ENCODE data around the gene LGI2. TPM values are rescaled to one million over a fixed set of nuclear protein-coding genes. Genes with fewer than 3 reads are reported as not detected.

Gene LGI2
- total RNA-seq, 3 donors from 2014 or later, result not detected

- Mint-ChIP-seq H3K4me1 (ENCODE audit: low read depth) (no peaks in the 10 kb centered on the region), H3K4me3 (no peak overlapping the region), H3K9me3 (no peaks in the 10 kb centered on the region), H3K27me3 (ENCODE audit: low read depth) (peaks cover 8% of the 10 kb centered on the region), H3K36me3 (ENCODE audit: insufficient read depth) (no peaks in the 10 kb centered on the region)
- no peak for ATAC-seq
- DNase-seq, result no peak
Observed at GRCh38 chr4:24973404-24973746, 57.4 kb downstream of the LGI2 start.

GRCh38 chr4:24971192-24971591, 59.6 kb downstream of the LGI2 start:
- no peaks in the 10 kb centered on the region for H3K4me1 Mint-ChIP-seq (ENCODE audit: low read depth)
- no peaks in the 10 kb centered on the region for H3K36me3 Mint-ChIP-seq (ENCODE audit: insufficient read depth)
- ATAC-seq (no peak), DNase-seq (no peak)
- no peaks in the 10 kb centered on the region for H3K9me3 Mint-ChIP-seq
- H3K27me3 Mint-ChIP-seq (ENCODE audit: low read depth), result peaks cover 6% of the 10 kb centered on the region
- H3K4me3 Mint-ChIP-seq, result no peak overlapping the region

GRCh38 chr4:24970635-24971034, 60.1 kb downstream of the LGI2 start:
- ATAC-seq, result no peak

GRCh38 chr4:24970191-24970590, 60.6 kb downstream of the LGI2 start:
- H3K27me3 Mint-ChIP-seq (ENCODE audit: low read depth), result peaks cover 4% of the 10 kb centered on the region
- H3K9me3 Mint-ChIP-seq, result no peaks in the 10 kb centered on the region
- H3K36me3 Mint-ChIP-seq (ENCODE audit: insufficient read depth), result no peaks in the 10 kb centered on the region
- H3K4me3 Mint-ChIP-seq, result no peak overlapping the region
- H3K4me1 Mint-ChIP-seq (ENCODE audit: low read depth), result no peaks in the 10 kb centered on the region
- ATAC-seq (no peak), DNase-seq (no peak)

More at GRCh38 chr4:24970635-24971034, 60.1 kb downstream of the LGI2 start:
- DNase-seq, result no peak
- H3K27me3 Mint-ChIP-seq (ENCODE audit: low read depth), result peaks cover 4% of the 10 kb centered on the region
- H3K4me1 Mint-ChIP-seq (ENCODE audit: low read depth), result no peaks in the 10 kb centered on the region
- no peaks in the 10 kb centered on the region for H3K36me3 Mint-ChIP-seq (ENCODE audit: insufficient read depth)
- H3K9me3 Mint-ChIP-seq, result no peaks in the 10 kb centered on the region
- H3K4me3 Mint-ChIP-seq, result no peak overlapping the region

- Mint-ChIP-seq H3K36me3 (ENCODE audit: insufficient read depth) (no peaks in the 10 kb centered on the region), H3K27me3 (ENCODE audit: low read depth) (peaks cover 4% of the 10 kb centered on the region), H3K9me3 (peaks cover 4% of the 10 kb centered on the region), H3K4me1 (ENCODE audit: low read depth) (no peaks in the 10 kb centered on the region), H3K4me3 (no peak overlapping the region)
- no peak for DNase-seq
- ATAC-seq, result no peak
Observed at GRCh38 chr4:24969486-24969885, 61.3 kb downstream of the LGI2 start.

GRCh38 chr4:24968992-24969391, 61.8 kb downstream of the LGI2 start:
- no peaks in the 10 kb centered on the region for H3K36me3 Mint-ChIP-seq (ENCODE audit: insufficient read depth)
- peaks cover 7% of the 10 kb centered on the region for H3K9me3 Mint-ChIP-seq
- no peak for ATAC-seq

GRCh38 chr4:24968278-24968677, 62.5 kb downstream of the LGI2 start:
- Mint-ChIP-seq H3K36me3 (ENCODE audit: insufficient read depth) (no peaks in the 10 kb centered on the region), H3K4me3 (no peak overlapping the region), H3K9me3 (peaks cover 7% of the 10 kb centered on the region), H3K4me1 (ENCODE audit: low read depth) (no peaks in the 10 kb centered on the region), H3K27me3 (ENCODE audit: low read depth) (peaks cover 4% of the 10 kb centered on the region)
- no peak for ATAC-seq
- no peak for DNase-seq

More at GRCh38 chr4:24968992-24969391, 61.8 kb downstream of the LGI2 start:
- DNase-seq, result no peak
- Mint-ChIP-seq H3K27me3 (ENCODE audit: low read depth) (peaks cover 4% of the 10 kb centered on the region), H3K4me1 (ENCODE audit: low read depth) (no peaks in the 10 kb centered on the region), H3K4me3 (no peak overlapping the region)

GRCh38 chr4:24967346-24967745, 63.4 kb downstream of the LGI2 start:
- Mint-ChIP-seq H3K4me1 (ENCODE audit: low read depth) (no peaks in the 10 kb centered on the region), H3K27me3 (ENCODE audit: low read depth) (peaks cover 2% of the 10 kb centered on the region), H3K4me3 (no peak overlapping the region), H3K36me3 (ENCODE audit: insufficient read depth) (no peaks in the 10 kb centered on the region), H3K9me3 (peaks cover 7% of the 10 kb centered on the region)
- ATAC-seq (no peak), DNase-seq (no peak)

- H3K27me3 Mint-ChIP-seq (ENCODE audit: low read depth), result no peaks in the 10 kb centered on the region
- H3K4me1 Mint-ChIP-seq (ENCODE audit: low read depth), result no peaks in the 10 kb centered on the region
- no peak for DNase-seq
- H3K36me3 Mint-ChIP-seq (ENCODE audit: insufficient read depth), result no peaks in the 10 kb centered on the region
- H3K4me3 Mint-ChIP-seq, result no peak overlapping the region
- no peak for ATAC-seq
- H3K9me3 Mint-ChIP-seq, result peaks cover 7% of the 10 kb centered on the region
Observed at GRCh38 chr4:24966076-24966475, 64.7 kb downstream of the LGI2 start.

- no peaks in the 10 kb centered on the region for H3K4me1 Mint-ChIP-seq (ENCODE audit: low read depth)
Observed at GRCh38 chr4:24965627-24966026, 65.1 kb downstream of the LGI2 start.

GRCh38 chr4:24963277-24963676, 67.5 kb downstream of the LGI2 start:
- no peak for ATAC-seq
- no peak for DNase-seq
- H3K9me3 Mint-ChIP-seq, result peaks cover 7% of the 10 kb centered on the region
- no peaks in the 10 kb centered on the region for H3K4me1 Mint-ChIP-seq (ENCODE audit: low read depth)
- no peaks in the 10 kb centered on the region for H3K36me3 Mint-ChIP-seq (ENCODE audit: insufficient read depth)
- H3K4me3 Mint-ChIP-seq, result no peak overlapping the region
- no peaks in the 10 kb centered on the region for H3K27me3 Mint-ChIP-seq (ENCODE audit: low read depth)

More at GRCh38 chr4:24965627-24966026, 65.1 kb downstream of the LGI2 start:
- no peak for ATAC-seq
- H3K36me3 Mint-ChIP-seq (ENCODE audit: insufficient read depth), result no peaks in the 10 kb centered on the region
- H3K27me3 Mint-ChIP-seq (ENCODE audit: low read depth), result no peaks in the 10 kb centered on the region
- no peak for DNase-seq
- peaks cover 7% of the 10 kb centered on the region for H3K9me3 Mint-ChIP-seq
- no peak overlapping the region for H3K4me3 Mint-ChIP-seq

GRCh38 chr4:24957886-24958285, 72.9 kb downstream of the LGI2 start:
- Mint-ChIP-seq H3K9me3 (peaks cover 8% of the 10 kb centered on the region), H3K36me3 (ENCODE audit: insufficient read depth) (no peaks in the 10 kb centered on the region), H3K4me3 (no peak overlapping the region), H3K4me1 (ENCODE audit: low read depth) (no peaks in the 10 kb centered on the region), H3K27me3 (ENCODE audit: low read depth) (no peaks in the 10 kb centered on the region)
- ATAC-seq (no peak), DNase-seq (no peak)

- H3K27me3 Mint-ChIP-seq (ENCODE audit: low read depth), result peaks cover 3% of the 10 kb centered on the region
- DNase-seq (no peak), ATAC-seq (no peak)
- H3K4me3 Mint-ChIP-seq, result no peak overlapping the region
- H3K36me3 Mint-ChIP-seq (ENCODE audit: insufficient read depth), result no peaks in the 10 kb centered on the region
- peaks cover 8% of the 10 kb centered on the region for H3K9me3 Mint-ChIP-seq
- no peaks in the 10 kb centered on the region for H3K4me1 Mint-ChIP-seq (ENCODE audit: low read depth)
Observed at GRCh38 chr4:24956763-24957162, 74.0 kb downstream of the LGI2 start.

- no peaks in the 10 kb centered on the region for H3K36me3 Mint-ChIP-seq (ENCODE audit: insufficient read depth)
- H3K9me3 Mint-ChIP-seq, result peaks cover 8% of the 10 kb centered on the region
- peaks cover 3% of the 10 kb centered on the region for H3K27me3 Mint-ChIP-seq (ENCODE audit: low read depth)
- ATAC-seq (no peak), DNase-seq (no peak)
- H3K4me3 Mint-ChIP-seq, result no peak overlapping the region
- no peaks in the 10 kb centered on the region for H3K4me1 Mint-ChIP-seq (ENCODE audit: low read depth)
Observed at GRCh38 chr4:24956091-24956490, 74.7 kb downstream of the LGI2 start.

GRCh38 chr4:24952667-24953066, 78.1 kb downstream of the LGI2 start:
- Mint-ChIP-seq H3K36me3 (ENCODE audit: insufficient read depth) (no peaks in the 10 kb centered on the region), H3K4me3 (no peak overlapping the region), H3K9me3 (peaks cover 8% of the 10 kb centered on the region), H3K4me1 (ENCODE audit: low read depth) (no peaks in the 10 kb centered on the region), H3K27me3 (ENCODE audit: low read depth) (peaks cover 3% of the 10 kb centered on the region)
- ATAC-seq (no peak), DNase-seq (no peak)

- Mint-ChIP-seq H3K36me3 (ENCODE audit: insufficient read depth) (no peaks in the 10 kb centered on the region), H3K27me3 (ENCODE audit: low read depth) (peaks cover 8% of the 10 kb centered on the region), H3K9me3 (peaks cover 11% of the 10 kb centered on the region), H3K4me3 (no peak overlapping the region), H3K4me1 (ENCODE audit: low read depth) (no peaks in the 10 kb centered on the region)
- no peak for ATAC-seq
- no peak for DNase-seq
Observed at GRCh38 chr4:24949970-24950369, 80.8 kb downstream of the LGI2 start.

Measured in activated T-cell treated with anti-CD3 and anti-CD28 coated beads, Interleukin-2, amount 50 U/mL, for 4 hours (primary cell).